D721Med (cell line): ENCODE data around the gene RAB11FIP5.

ENCODE experiments used
- DNase-seq: peaks from one replicate; pipeline ENCODE4 v3.0.0; 2011; ENCODE audit warnings: low spot score; ENCODE audit not compliant: insufficient read length
- FAIRE-seq: peaks from 2 replicates; lab custom pipeline; 2011; peaks lifted over from hg19 to GRCh38; lab: Jason Lieb, UNC
- CTCF ChIP-seq: IDR thresholded peaks from 2 replicates; pipeline ENCODE4 v1.5.1; 2012; ENCODE audit warnings: mild to moderate bottlenecking, control low read depth; ENCODE audit not compliant: insufficient read depth; ENCODE audit errors: missing control alignments

The RAB11FIP5 gene

GRCh38 chr2:73033766-73034381, 78.9 kb downstream of the RAB11FIP5 start:
- no peak for DNase-seq
- no peak for TF ChIP-seq CTCF
- no peak for FAIRE-seq

- DNase-seq: no peak
- no peak for TF ChIP-seq CTCF
- no peak for FAIRE-seq
These were observed 79.5 kb downstream of the RAB11FIP5 start for GRCh38 chr2:73033142-73033765.

GRCh38 chr2:73032702-73033097, 80.0 kb downstream of the RAB11FIP5 start:
- no peak for TF ChIP-seq CTCF
- FAIRE-seq (no peak), DNase-seq (no peak)

- DNase-seq (no peak), FAIRE-seq (no peak)
These were observed 80.7 kb downstream of the RAB11FIP5 start for GRCh38 chr2:73031725-73032701.

GRCh38 chr2:73031095-73031678, 81.6 kb downstream of the RAB11FIP5 start:
- no peak for DNase-seq
- FAIRE-seq: no peak
- no peak for TF ChIP-seq CTCF

More at GRCh38 chr2:73031725-73032701, 80.7 kb downstream of the RAB11FIP5 start:
- TF ChIP-seq CTCF: no peak

GRCh38 chr2:73028841-73029240, 83.9 kb downstream of the RAB11FIP5 start:
- FAIRE-seq: no peak
- no peak for TF ChIP-seq CTCF
- no peak for DNase-seq
